Mammary epithelial cell (primary cell): ENCODE measurements around the gene GM2A.

ENCODE experiments used
- CTCF ChIP-seq, 2 donors: IDR thresholded peaks in 1 of 2; conservative IDR thresholded peaks in 1 of 2; 2 replicates each; pipeline ENCODE4 v1.5.1; 2011 to 2012; ENCODE audit warnings: inconsistent platforms in 2 of 2, low read length in 2 of 2, mild to moderate bottlenecking in 2 of 2, control low read depth in 1 of 2, low read depth in 1 of 2; ENCODE audit not compliant: insufficient read depth in 1 of 2; ENCODE audit errors: extremely low read depth in 1 of 2
- EZH2 ChIP-seq: IDR thresholded peaks from 2 replicates; pipeline ENCODE4 v1.6.1; 2012; ENCODE audit warnings: low read length, inconsistent platforms, borderline replicate concordance

GRCh38 chr5:151296974-151297373 is 44.0 kb downstream of the GM2A start:
- no peak for TF ChIP-seq CTCF (conservative IDR thresholded peaks at IDR 0.05 in 1 of 2, IDR thresholded peaks at IDR 0.05 in 1 of 2; ENCODE audit: extremely low read depth in 1 of 2, insufficient read depth in 1 of 2, low read depth in 1 of 2, low read length in 2 of 2)
- no peak for TF ChIP-seq EZH2
